ENCODE results near the gene ARHGEF37.
"Not testable (repeated sequence)": the region's sequence is repeated elsewhere in the genome, so short reads cannot be mapped to it uniquely, and the experiment has no call there.

The ARHGEF37 gene

GRCh38 chr5:149648464-149649393 is 67.4 kb downstream of the ARHGEF37 start:
- H3K36me3 ChIP-seq (ENCODE audit: insufficient read depth, low read length); H3K27ac ChIP-seq (ENCODE audit: low read depth, low read length); H2AFZ ChIP-seq (ENCODE audit: low read length, unreplicated experiment); H3K27me3 ChIP-seq (ENCODE audit: insufficient read depth, low read length); H3K4me1 ChIP-seq (ENCODE audit: control insufficient read depth, insufficient read depth, low read length, unreplicated experiment); H3K4me3 ChIP-seq (ENCODE audit: low read depth, low read length); H3K79me2 ChIP-seq (ENCODE audit: control insufficient read depth, insufficient read depth, low read length, unreplicated experiment): not testable (repeated sequence)

GRCh38 chr5:149649730-149650129 is 68.4 kb downstream of the ARHGEF37 start:
- not testable (repeated sequence) for H2AFZ ChIP-seq (ENCODE audit: low read length, unreplicated experiment); H3K36me3 ChIP-seq (ENCODE audit: insufficient read depth, low read length); H3K4me3 ChIP-seq (ENCODE audit: low read depth, low read length); H3K4me1 ChIP-seq (ENCODE audit: control insufficient read depth, insufficient read depth, low read length, unreplicated experiment); H3K79me2 ChIP-seq (ENCODE audit: control insufficient read depth, insufficient read depth, low read length, unreplicated experiment); H3K27me3 ChIP-seq (ENCODE audit: insufficient read depth, low read length); H3K27ac ChIP-seq (ENCODE audit: low read depth, low read length)

- H3K4me1 ChIP-seq (ENCODE audit: control insufficient read depth, insufficient read depth, low read length, unreplicated experiment): no peaks in the 10 kb centered on the region
Measured at GRCh38 chr5:149651686-149652085, 70.4 kb downstream of the ARHGEF37 start.

GRCh38 chr5:149652697-149653096 is 71.4 kb downstream of the ARHGEF37 start:
- no peaks in the 10 kb centered on the region for H3K4me1 ChIP-seq (ENCODE audit: control insufficient read depth, insufficient read depth, low read length, unreplicated experiment)
- H2AFZ ChIP-seq (ENCODE audit: low read length, unreplicated experiment): no peak overlapping the region
- H3K79me2 ChIP-seq (ENCODE audit: control insufficient read depth, insufficient read depth, low read length, unreplicated experiment): no peaks in the 10 kb centered on the region
- no peak overlapping the region for H3K4me3 ChIP-seq (ENCODE audit: low read depth, low read length)
- no peaks in the 10 kb centered on the region for H3K36me3 ChIP-seq (ENCODE audit: insufficient read depth, low read length)
- H3K27me3 ChIP-seq (ENCODE audit: insufficient read depth, low read length): peaks cover 11% of the 10 kb centered on the region
- no peak overlapping the region for H3K27ac ChIP-seq (ENCODE audit: low read depth, low read length)

More at GRCh38 chr5:149651686-149652085, 70.4 kb downstream of the ARHGEF37 start:
- Histone ChIP-seq H3K27me3 (ENCODE audit: insufficient read depth, low read length) (peaks cover under 1% of the 10 kb centered on the region; the same call in 1 of the 2 replicates), H3K36me3 (ENCODE audit: insufficient read depth, low read length) (no peaks in the 10 kb centered on the region), H2AFZ (ENCODE audit: low read length, unreplicated experiment) (no peak overlapping the region), H3K79me2 (ENCODE audit: control insufficient read depth, insufficient read depth, low read length, unreplicated experiment) (no peaks in the 10 kb centered on the region), H3K4me3 (ENCODE audit: low read depth, low read length) (no peak overlapping the region), H3K27ac (ENCODE audit: low read depth, low read length) (no peak overlapping the region)

GRCh38 chr5:149654231-149654630 is 72.9 kb downstream of the ARHGEF37 start:
- no peaks in the 10 kb centered on the region for H3K36me3 ChIP-seq (ENCODE audit: insufficient read depth, low read length)
- no peak overlapping the region for H2AFZ ChIP-seq (ENCODE audit: low read length, unreplicated experiment)
- no peaks in the 10 kb centered on the region for H3K79me2 ChIP-seq (ENCODE audit: control insufficient read depth, insufficient read depth, low read length, unreplicated experiment)
- H3K4me3 ChIP-seq (ENCODE audit: low read depth, low read length): no peak overlapping the region
- no peak overlapping the region for H3K27ac ChIP-seq (ENCODE audit: low read depth, low read length)
- no peaks in the 10 kb centered on the region for H3K4me1 ChIP-seq (ENCODE audit: control insufficient read depth, insufficient read depth, low read length, unreplicated experiment)
- peaks cover 25% of the 10 kb centered on the region for H3K27me3 ChIP-seq (ENCODE audit: insufficient read depth, low read length)

- no peaks in the 10 kb centered on the region for H3K4me1 ChIP-seq (ENCODE audit: control insufficient read depth, insufficient read depth, low read length, unreplicated experiment)
- H3K27ac ChIP-seq (ENCODE audit: low read depth, low read length): no peak overlapping the region
- no peaks in the 10 kb centered on the region for H3K79me2 ChIP-seq (ENCODE audit: control insufficient read depth, insufficient read depth, low read length, unreplicated experiment)
- H2AFZ ChIP-seq (ENCODE audit: low read length, unreplicated experiment): no peak overlapping the region
- no peak overlapping the region for H3K4me3 ChIP-seq (ENCODE audit: low read depth, low read length)
- H3K27me3 ChIP-seq (ENCODE audit: insufficient read depth, low read length): peaks cover 31% of the 10 kb centered on the region
- H3K36me3 ChIP-seq (ENCODE audit: insufficient read depth, low read length): no peaks in the 10 kb centered on the region
Measured at GRCh38 chr5:149654883-149655505, 73.7 kb downstream of the ARHGEF37 start.

- no peaks in the 10 kb centered on the region for H3K79me2 ChIP-seq (ENCODE audit: control insufficient read depth, insufficient read depth, low read length, unreplicated experiment)
- no peak overlapping the region for H2AFZ ChIP-seq (ENCODE audit: low read length, unreplicated experiment)
- H3K4me3 ChIP-seq (ENCODE audit: low read depth, low read length): no peak overlapping the region
- H3K36me3 ChIP-seq (ENCODE audit: insufficient read depth, low read length): no peaks in the 10 kb centered on the region
- no peaks in the 10 kb centered on the region for H3K4me1 ChIP-seq (ENCODE audit: control insufficient read depth, insufficient read depth, low read length, unreplicated experiment)
- peaks cover 34% of the 10 kb centered on the region for H3K27me3 ChIP-seq (ENCODE audit: insufficient read depth, low read length)
- H3K27ac ChIP-seq (ENCODE audit: low read depth, low read length): no peak overlapping the region
Measured at GRCh38 chr5:149656576-149657182, 75.4 kb downstream of the ARHGEF37 start.

GRCh38 chr5:149657324-149657723 is 76.0 kb downstream of the ARHGEF37 start:
- no peak overlapping the region for H2AFZ ChIP-seq (ENCODE audit: low read length, unreplicated experiment)

GRCh38 chr5:149658299-149658698 is 77.0 kb downstream of the ARHGEF37 start:
- Histone ChIP-seq H3K79me2 (ENCODE audit: control insufficient read depth, insufficient read depth, low read length, unreplicated experiment) (no peaks in the 10 kb centered on the region), H3K27ac (ENCODE audit: low read depth, low read length) (no peak overlapping the region), H3K4me1 (ENCODE audit: control insufficient read depth, insufficient read depth, low read length, unreplicated experiment) (no peaks in the 10 kb centered on the region), H3K4me3 (ENCODE audit: low read depth, low read length) (no peak overlapping the region), H3K36me3 (ENCODE audit: insufficient read depth, low read length) (no peaks in the 10 kb centered on the region), H3K27me3 (ENCODE audit: insufficient read depth, low read length) (peaks cover 34% of the 10 kb centered on the region), H2AFZ (ENCODE audit: low read length, unreplicated experiment) (no peak overlapping the region)

More at GRCh38 chr5:149657324-149657723, 76.0 kb downstream of the ARHGEF37 start:
- no peaks in the 10 kb centered on the region for H3K4me1 ChIP-seq (ENCODE audit: control insufficient read depth, insufficient read depth, low read length, unreplicated experiment)
- H3K79me2 ChIP-seq (ENCODE audit: control insufficient read depth, insufficient read depth, low read length, unreplicated experiment): no peaks in the 10 kb centered on the region
- H3K4me3 ChIP-seq (ENCODE audit: low read depth, low read length): no peak overlapping the region
- peaks cover 34% of the 10 kb centered on the region for H3K27me3 ChIP-seq (ENCODE audit: insufficient read depth, low read length)
- H3K27ac ChIP-seq (ENCODE audit: low read depth, low read length): no peak overlapping the region
- H3K36me3 ChIP-seq (ENCODE audit: insufficient read depth, low read length): no peaks in the 10 kb centered on the region

- Histone ChIP-seq H2AFZ (ENCODE audit: low read length, unreplicated experiment) (no peak overlapping the region), H3K79me2 (ENCODE audit: control insufficient read depth, insufficient read depth, low read length, unreplicated experiment) (no peaks in the 10 kb centered on the region), H3K4me1 (ENCODE audit: control insufficient read depth, insufficient read depth, low read length, unreplicated experiment) (peaks cover 5% of the 10 kb centered on the region), H3K4me3 (ENCODE audit: low read depth, low read length) (no peak overlapping the region), H3K27ac (ENCODE audit: low read depth, low read length) (no peak overlapping the region), H3K36me3 (ENCODE audit: insufficient read depth, low read length) (no peaks in the 10 kb centered on the region), H3K27me3 (ENCODE audit: insufficient read depth, low read length) (peaks cover 10% of the 10 kb centered on the region; the same call in 1 of the 2 replicates)
Measured at GRCh38 chr5:149664083-149664482, 82.8 kb downstream of the ARHGEF37 start.

Measured in ACC112 (cell line).